Stimulated activated CD4-positive, alpha-beta T cell treated with anti-CD3 and anti-CD28 coated beads, Interleukin-1b, Interleukin-23, amount 100 ng/mL, for 1 hour (primary cell): Measurements from ENCODE around the gene TSPAN5.

Experiments
- DNase-seq, 2 donors: peaks; one replicate each; pipeline ENCODE4 v3.0.0-alpha.2; 2020; ENCODE audit warnings: low read depth in 2 of 2

The TSPAN5 gene

GRCh38 chr4:98673288-98673644 lies 14.9 kb upstream of the TSPAN5 start:
- no peak for DNase-seq

- no peak for DNase-seq
Observed at GRCh38 chr4:98672583-98673287, 14.3 kb upstream of the TSPAN5 start.

GRCh38 chr4:98671131-98671530 lies 12.7 kb upstream of the TSPAN5 start:
- DNase-seq = no peak

- no peak for DNase-seq
Observed at GRCh38 chr4:98670186-98670585, 11.8 kb upstream of the TSPAN5 start.

- no peak for DNase-seq
Observed at GRCh38 chr4:98669577-98669976, 11.2 kb upstream of the TSPAN5 start.

- DNase-seq = no peak
Observed at GRCh38 chr4:98664959-98665358, 6.5 kb upstream of the TSPAN5 start.

GRCh38 chr4:98663226-98664006 lies 5.0 kb upstream of the TSPAN5 start:
- peak in 1 of 2 donors; percentile 39 for DNase-seq

GRCh38 chr4:98662626-98663225 lies 4.3 kb upstream of the TSPAN5 start:
- no peak for DNase-seq

- DNase-seq = no peak
Observed at GRCh38 chr4:98662055-98662453, 3.6 kb upstream of the TSPAN5 start.

GRCh38 chr4:98661371-98662054 lies 3.1 kb upstream of the TSPAN5 start:
- DNase-seq = no peak

- DNase-seq = no peak
Observed at GRCh38 chr4:98659741-98660462, 1.5 kb upstream of the TSPAN5 start.

- DNase-seq = no peak
Observed at GRCh38 chr4:98659106-98659592, 738 bp upstream of the TSPAN5 start.

GRCh38 chr4:98657531-98658286 lies 702 bp downstream of the TSPAN5 start:
- no peak for DNase-seq

- DNase-seq = no peak
Observed at GRCh38 chr4:98656886-98657285, 1.5 kb downstream of the TSPAN5 start.

GRCh38 chr4:98656443-98656842 lies 2.0 kb downstream of the TSPAN5 start:
- no peak for DNase-seq

- no peak for DNase-seq
Observed at GRCh38 chr4:98653890-98654867, 4.2 kb downstream of the TSPAN5 start.

GRCh38 chr4:98652996-98653395 lies 5.4 kb downstream of the TSPAN5 start:
- no peak for DNase-seq

- no peak for DNase-seq
Observed at GRCh38 chr4:98648602-98649001, 9.8 kb downstream of the TSPAN5 start.

GRCh38 chr4:98646422-98646821 lies 12.0 kb downstream of the TSPAN5 start:
- DNase-seq = no peak

GRCh38 chr4:98645527-98645926 lies 12.9 kb downstream of the TSPAN5 start:
- no peak for DNase-seq
